ENCODE measurements around the gene CCDC85A. TPM values are rescaled to one million over a fixed set of nuclear protein-coding genes. Genes with fewer than 3 reads are reported as not detected.

Gene CCDC85A
- total RNA-seq, 1 donor from 2014 or later, result 0.70 TPM

- H3K4me3 Mint-ChIP-seq (ENCODE audit: unreplicated experiment), result no peak overlapping the region
- H3K27ac Mint-ChIP-seq (ENCODE audit: unreplicated experiment), result no peak overlapping the region
- no peaks in the 10 kb centered on the region for H3K4me1 Mint-ChIP-seq (ENCODE audit: low read depth)
- no peaks in the 10 kb centered on the region for H3K36me3 Mint-ChIP-seq (ENCODE audit: low read depth)
- DNase-seq (ENCODE audit: low spot score), result no peak
- no peak for TF ChIP-seq CTCF (IDR thresholded peaks at IDR 0.05)
- H3K9me3 Mint-ChIP-seq (ENCODE audit: low read depth), result peaks cover 3% of the 10 kb centered on the region
- H3K27me3 Mint-ChIP-seq (ENCODE audit: low read depth), result peaks cover 29% of the 10 kb centered on the region
These were observed 13.3 kb upstream of the CCDC85A start for GRCh38 chr2:56170504-56170903.

GRCh38 chr2:56170988-56171387 lies 12.8 kb upstream of the CCDC85A start:
- Mint-ChIP-seq H3K27ac (ENCODE audit: unreplicated experiment) (no peak overlapping the region), H3K27me3 (ENCODE audit: low read depth) (peaks cover 30% of the 10 kb centered on the region), H3K4me3 (ENCODE audit: unreplicated experiment) (no peak overlapping the region), H3K36me3 (ENCODE audit: low read depth) (no peaks in the 10 kb centered on the region), H3K9me3 (ENCODE audit: low read depth) (peaks cover 3% of the 10 kb centered on the region), H3K4me1 (ENCODE audit: low read depth) (no peaks in the 10 kb centered on the region)
- no peak for TF ChIP-seq CTCF (IDR thresholded peaks at IDR 0.05)
- DNase-seq (ENCODE audit: low spot score), result no peak

DNA sequence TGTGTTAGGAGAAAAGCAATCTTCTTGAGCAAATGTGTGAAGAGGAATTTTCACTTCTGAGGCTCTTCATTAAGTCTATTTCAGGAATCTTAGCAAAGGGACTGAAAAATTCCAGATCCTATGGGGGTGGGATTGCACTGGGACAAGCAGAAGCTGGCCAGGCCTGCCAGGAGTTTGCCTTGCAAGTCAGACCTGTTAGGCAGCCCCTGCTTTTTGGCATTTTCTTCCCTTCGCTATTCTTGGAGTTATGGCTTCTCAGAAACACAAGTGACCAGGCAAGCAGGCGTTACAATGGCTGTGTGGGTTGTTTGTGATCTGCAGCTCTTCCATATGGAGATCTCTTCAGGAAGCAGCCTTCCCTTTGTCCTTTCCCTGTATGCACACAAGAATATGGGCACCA lies 8.0 kb upstream of the CCDC85A start:
- no peaks in the 10 kb centered on the region for H3K36me3 Mint-ChIP-seq (ENCODE audit: low read depth)
- H3K27me3 Mint-ChIP-seq (ENCODE audit: low read depth), result peaks cover 25% of the 10 kb centered on the region
- no peak for DNase-seq (ENCODE audit: low spot score)
- H3K4me1 Mint-ChIP-seq (ENCODE audit: low read depth), result no peaks in the 10 kb centered on the region
- H3K9me3 Mint-ChIP-seq (ENCODE audit: low read depth), result peaks cover 3% of the 10 kb centered on the region
- no peak for TF ChIP-seq CTCF (IDR thresholded peaks at IDR 0.05)
- H3K4me3 Mint-ChIP-seq (ENCODE audit: unreplicated experiment), result no peak overlapping the region
- no peak overlapping the region for H3K27ac Mint-ChIP-seq (ENCODE audit: unreplicated experiment)

DNA sequence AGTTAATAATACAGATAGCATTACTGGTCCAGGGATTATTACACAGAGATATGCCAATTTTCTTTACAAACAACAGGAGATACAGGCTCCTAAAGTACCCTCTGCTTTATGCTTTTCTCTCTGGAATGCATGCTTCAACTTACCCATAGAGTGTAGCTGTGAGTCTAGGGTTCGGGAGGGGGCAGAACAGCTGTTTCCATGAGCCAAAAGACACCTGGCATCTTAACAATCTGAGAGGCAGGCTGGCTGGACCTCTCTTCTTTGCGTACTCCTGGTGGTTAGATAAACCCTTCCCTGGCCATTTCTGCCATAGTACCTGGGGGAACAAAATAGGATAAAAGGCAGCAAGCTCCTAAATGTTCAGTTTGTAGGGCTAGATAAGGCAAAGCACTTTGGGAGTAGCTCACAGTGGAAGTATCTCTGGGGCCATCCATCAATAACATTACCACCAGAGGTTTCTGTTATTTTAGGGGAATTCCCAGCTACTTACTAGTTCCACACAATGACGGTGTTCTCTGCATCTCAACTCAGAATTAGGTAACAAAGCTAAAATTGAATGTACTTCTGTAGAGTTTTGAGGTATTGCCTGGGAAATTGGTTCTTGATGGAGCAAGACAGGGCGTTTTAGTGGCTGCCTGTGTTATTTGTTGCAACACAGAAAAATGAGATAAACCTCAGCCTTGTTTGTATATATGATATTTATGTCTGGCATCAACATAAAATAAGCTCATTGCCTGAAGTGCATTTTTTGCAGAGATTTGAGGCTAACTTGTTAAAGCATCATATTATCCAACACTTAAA lies 6.2 kb upstream of the CCDC85A start:
- H3K27ac Mint-ChIP-seq (ENCODE audit: unreplicated experiment), result no peak overlapping the region
- H3K4me3 Mint-ChIP-seq (ENCODE audit: unreplicated experiment), result no peak overlapping the region
- TF ChIP-seq CTCF (IDR thresholded peaks at IDR 0.05), result no peak
- H3K4me1 Mint-ChIP-seq (ENCODE audit: low read depth), result no peaks in the 10 kb centered on the region
- DNase-seq (ENCODE audit: low spot score), result no peak
- peaks cover 34% of the 10 kb centered on the region for H3K27me3 Mint-ChIP-seq (ENCODE audit: low read depth)
- no peaks in the 10 kb centered on the region for H3K9me3 Mint-ChIP-seq (ENCODE audit: low read depth)
- no peaks in the 10 kb centered on the region for H3K36me3 Mint-ChIP-seq (ENCODE audit: low read depth)

- Mint-ChIP-seq H3K27me3 (ENCODE audit: low read depth) (peaks cover 41% of the 10 kb centered on the region), H3K4me3 (ENCODE audit: unreplicated experiment) (no peak overlapping the region), H3K4me1 (ENCODE audit: low read depth) (peaks cover 4% of the 10 kb centered on the region), H3K9me3 (ENCODE audit: low read depth) (no peaks in the 10 kb centered on the region), H3K36me3 (ENCODE audit: low read depth) (no peaks in the 10 kb centered on the region), H3K27ac (ENCODE audit: unreplicated experiment) (no peak overlapping the region)
- TF ChIP-seq CTCF (IDR thresholded peaks at IDR 0.05), result no peak
- no peak for DNase-seq (ENCODE audit: low spot score)
These were observed 3.9 kb upstream of the CCDC85A start for GRCh38 chr2:56179931-56180330.

All from chondrocyte (in vitro differentiated cells).